SJSA1 (cell line): Measurements from ENCODE around the gene CHMP6. TPM values are rescaled to one million over a fixed set of nuclear protein-coding genes. Genes with fewer than 3 reads are reported as not detected.

Experiments
- DNase-seq, 2 experiments: peaks; one replicate each; pipeline ENCODE4 v3.0.0-alpha.2; 2015 to 2020; ENCODE audit warnings: low spot score in 2 of 2, low read depth in 1 of 2
- H3K27ac ChIP-seq: fragments of 250-450 bp; sonication (Bioruptor Pico); 2 replicates; pipeline ENCODE4 v1.5.1; 2020; ENCODE audit warnings: mild to moderate bottlenecking, moderate library complexity
- H3K27me3 ChIP-seq: fragments of 250-450 bp; sonication (Bioruptor Pico); replicated peaks from 2 replicates; pipeline ENCODE4 v1.5.1; 2020; ENCODE audit warnings: mild to moderate bottlenecking, moderate library complexity
- H3K36me3 ChIP-seq: fragments of 250-450 bp; sonication (Bioruptor Pico); 2 replicates; pipeline ENCODE4 v1.5.1; 2020; ENCODE audit warnings: mild to moderate bottlenecking
- H3K4me1 ChIP-seq: fragments of 250-450 bp; sonication (Bioruptor Pico); replicated peaks from 2 replicates; pipeline ENCODE4 v1.6.1; 2021; ENCODE audit warnings: mild to moderate bottlenecking
- H3K4me3 ChIP-seq: fragments of 250-450 bp; sonication (Bioruptor Pico); 2 replicates; pipeline ENCODE4 v1.5.1; 2020; ENCODE audit warnings: mild to moderate bottlenecking
- H3K9me3 ChIP-seq: fragments of 250-450 bp; sonication (Bioruptor Pico); replicated peaks from 2 replicates; pipeline ENCODE4 v1.5.1; 2020; ENCODE audit warnings: mild to moderate bottlenecking
- total RNA-seq: library from RNA; depleted of rRNA; stranded (reverse); fragments of >200 nt; shearing (Covaris generic); gene quantifications from 2 replicates; pipeline ENCODE4 v1.2.3, GENCODE V29; 2014

Gene CHMP6
- total RNA-seq, 1 experiment from 2014 or later: 20.9 TPM

DNA sequence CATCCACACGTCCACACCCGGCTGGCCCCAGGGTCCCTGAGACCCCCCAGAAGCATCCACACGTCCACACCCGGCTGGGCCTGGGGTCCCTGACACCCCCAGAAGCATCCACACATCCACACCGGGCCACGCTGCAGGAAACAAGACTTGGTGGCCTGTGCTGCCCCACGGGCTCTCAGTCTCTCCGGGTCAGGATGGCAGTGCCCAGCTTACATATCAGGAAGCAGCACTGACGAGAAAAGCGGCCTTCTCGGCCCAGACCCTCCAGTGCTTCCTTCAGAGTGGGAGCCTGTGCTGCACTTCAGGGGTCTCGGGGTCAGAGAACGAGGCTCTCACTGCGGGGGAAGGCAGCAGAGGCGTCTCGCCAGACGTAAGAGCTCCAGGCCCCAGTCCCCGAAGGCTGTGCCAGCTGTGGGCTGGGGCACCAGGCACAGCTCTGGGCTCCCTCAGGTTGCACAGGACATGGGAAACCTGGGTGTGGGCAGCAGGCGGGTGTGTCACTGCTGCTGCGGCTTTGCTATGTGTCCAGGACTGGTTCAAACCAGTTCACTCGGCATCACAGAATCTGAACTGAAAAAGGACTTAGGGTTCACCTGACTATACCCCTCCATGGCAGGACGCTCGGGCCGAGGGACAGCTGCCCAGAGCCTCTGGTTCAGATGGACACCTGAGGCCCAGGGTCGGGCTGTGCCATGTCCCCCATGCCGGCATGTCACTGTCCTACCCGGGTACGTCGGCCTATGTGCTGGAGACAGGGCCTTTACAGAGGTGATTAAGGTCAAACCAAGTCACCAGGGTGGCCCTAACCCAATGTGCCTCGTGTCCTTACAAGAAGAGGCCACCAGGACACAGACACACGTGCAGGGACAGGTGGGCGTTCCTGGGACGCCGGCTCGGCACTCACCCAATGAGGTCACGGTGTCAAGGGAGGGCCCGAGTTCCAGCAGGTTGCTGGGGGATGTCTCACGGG lies 40.2 kb upstream of the CHMP6 start:
- no peak overlapping the region for H3K4me3 ChIP-seq
- H3K27me3 ChIP-seq: no peaks in the 10 kb centered on the region
- no peak for DNase-seq
- peaks cover 50% of the 10 kb centered on the region for H3K36me3 ChIP-seq
- H3K4me1 ChIP-seq: no peaks in the 10 kb centered on the region
- no peaks in the 10 kb centered on the region for H3K9me3 ChIP-seq
- H3K27ac ChIP-seq: no peak overlapping the region

DNA sequence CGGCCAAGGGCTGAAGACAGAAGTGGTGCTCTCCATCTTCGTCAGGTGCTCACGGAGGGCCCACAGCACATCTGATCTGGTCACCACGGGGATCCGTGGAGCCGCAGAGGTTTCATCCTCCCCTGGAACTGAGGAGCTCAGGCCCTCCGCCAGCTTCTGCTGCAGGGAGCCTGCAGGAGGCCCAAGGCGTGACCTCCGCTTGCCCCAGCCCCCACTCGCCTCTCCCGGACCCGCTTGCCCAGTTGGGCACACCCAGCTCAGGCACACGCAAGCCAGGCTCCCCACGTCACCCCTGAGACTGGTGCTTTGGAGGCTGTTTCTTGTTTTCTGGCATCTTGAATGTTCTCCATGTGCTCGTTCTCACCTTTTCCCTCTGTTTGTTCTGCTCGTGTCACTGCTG lies 39.4 kb upstream of the CHMP6 start:
- DNase-seq: no peak
- Histone ChIP-seq H3K36me3 (peaks cover 45% of the 10 kb centered on the region), H3K27ac (no peak overlapping the region), H3K4me3 (no peak overlapping the region), H3K9me3 (no peaks in the 10 kb centered on the region), H3K4me1 (no peaks in the 10 kb centered on the region), H3K27me3 (no peaks in the 10 kb centered on the region)

DNA sequence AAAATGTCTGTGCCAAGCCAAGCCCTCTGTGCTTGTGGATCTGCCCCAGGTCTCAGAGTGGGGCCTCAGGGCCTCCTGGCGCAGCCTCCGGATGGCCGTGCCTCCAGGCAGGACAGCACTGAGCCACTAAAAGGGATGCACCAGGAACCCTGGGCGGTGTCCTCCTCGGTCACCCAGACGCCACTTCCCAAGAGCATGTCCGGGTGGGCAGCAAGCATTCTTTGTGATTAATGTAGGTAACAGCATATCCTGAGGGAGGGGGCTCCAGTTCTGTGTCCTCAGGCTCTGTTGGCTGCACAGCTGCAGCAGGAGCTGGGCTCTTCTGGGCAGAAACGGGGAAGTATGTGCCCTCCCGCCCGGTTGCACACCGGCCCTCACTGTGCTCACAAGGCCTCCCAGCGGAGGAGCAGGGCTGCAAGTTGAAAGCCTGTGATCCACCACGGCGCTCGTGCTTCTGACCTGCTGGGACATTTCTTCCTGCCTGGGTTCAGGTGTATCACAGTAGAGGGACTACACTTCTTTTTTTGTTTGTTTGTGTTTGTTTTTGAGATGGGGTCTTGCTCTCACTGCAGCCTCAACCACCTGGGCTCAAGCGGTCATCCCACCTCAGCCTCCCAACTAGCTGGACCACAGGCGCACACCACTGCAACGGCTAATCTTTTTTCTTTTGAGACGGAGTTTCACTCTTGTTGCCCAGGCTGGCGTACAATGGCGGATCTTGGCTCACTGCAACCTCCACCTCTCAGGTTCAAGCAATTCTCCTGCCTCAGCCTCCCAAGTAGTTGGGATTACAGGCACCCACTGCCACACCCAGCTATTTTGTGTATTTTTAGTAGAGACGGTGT lies 37.9 kb upstream of the CHMP6 start:
- DNase-seq: no peak
- no peaks in the 10 kb centered on the region for H3K4me1 ChIP-seq
- no peak overlapping the region for H3K27ac ChIP-seq
- H3K4me3 ChIP-seq: no peak overlapping the region
- peaks cover 40% of the 10 kb centered on the region for H3K36me3 ChIP-seq
- no peaks in the 10 kb centered on the region for H3K27me3 ChIP-seq
- no peaks in the 10 kb centered on the region for H3K9me3 ChIP-seq

DNA sequence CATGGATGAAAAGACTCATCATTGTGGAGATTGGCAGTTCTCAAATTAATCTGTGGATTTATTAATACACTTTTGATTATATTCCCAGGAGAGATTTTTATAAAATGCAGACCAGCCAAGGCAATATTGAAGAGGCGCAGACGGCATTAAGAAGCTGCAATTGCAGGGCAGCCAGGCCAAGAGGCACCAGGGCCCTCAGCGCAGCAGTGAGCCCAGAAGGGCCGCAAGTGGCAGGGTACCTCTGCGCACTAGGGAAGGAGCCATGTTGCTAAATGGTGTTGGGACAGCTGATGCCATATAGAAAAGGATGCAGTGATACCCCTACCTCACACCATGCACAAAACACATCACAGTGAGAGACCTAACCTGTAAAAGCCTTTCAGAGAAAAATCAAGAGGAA lies 36.6 kb upstream of the CHMP6 start:
- no peak for DNase-seq

DNA sequence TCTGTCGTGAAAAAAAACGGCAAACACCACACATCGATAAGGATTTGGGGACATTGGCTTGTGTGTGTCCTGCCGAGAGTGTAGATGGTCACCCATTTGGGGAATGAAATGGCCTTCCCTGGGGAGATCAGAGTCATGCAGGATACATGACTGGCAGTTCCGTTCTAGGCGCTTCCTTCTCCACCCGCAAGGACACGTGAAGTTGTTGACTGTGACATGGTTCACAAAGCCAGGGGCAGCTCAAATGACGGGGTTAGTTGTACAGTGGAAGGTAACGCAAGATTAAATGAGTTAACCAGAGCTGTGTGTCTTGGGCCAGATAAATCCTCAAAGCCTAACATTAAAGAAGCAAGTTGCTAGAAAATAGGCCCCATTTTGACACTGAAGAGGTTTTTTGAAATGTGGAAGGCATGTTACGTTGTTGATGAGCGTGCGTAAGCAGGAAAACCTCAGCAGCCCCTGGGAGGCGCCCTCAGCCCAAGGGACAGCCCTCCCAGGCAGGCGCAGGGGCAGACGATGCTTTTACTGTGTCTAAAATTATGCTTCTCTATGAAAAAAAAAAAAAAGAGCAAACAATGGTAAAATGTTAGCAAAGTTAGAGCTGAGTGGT lies 35.9 kb upstream of the CHMP6 start:
- no peak overlapping the region for H3K4me3 ChIP-seq
- no peak for DNase-seq
- H3K27me3 ChIP-seq: no peaks in the 10 kb centered on the region
- no peaks in the 10 kb centered on the region for H3K9me3 ChIP-seq
- no peak overlapping the region for H3K27ac ChIP-seq
- peaks cover 27% of the 10 kb centered on the region for H3K36me3 ChIP-seq
- peaks cover 8% of the 10 kb centered on the region; the same call in 1 of the 2 replicates for H3K4me1 ChIP-seq

More for the DNA sequence above, 36.6 kb upstream of the CHMP6 start:
- Histone ChIP-seq H3K4me3 (no peak overlapping the region), H3K4me1 (peaks cover 8% of the 10 kb centered on the region; the same call in 1 of the 2 replicates), H3K27ac (no peak overlapping the region), H3K9me3 (no peaks in the 10 kb centered on the region), H3K36me3 (peaks cover 28% of the 10 kb centered on the region), H3K27me3 (no peaks in the 10 kb centered on the region)

DNA sequence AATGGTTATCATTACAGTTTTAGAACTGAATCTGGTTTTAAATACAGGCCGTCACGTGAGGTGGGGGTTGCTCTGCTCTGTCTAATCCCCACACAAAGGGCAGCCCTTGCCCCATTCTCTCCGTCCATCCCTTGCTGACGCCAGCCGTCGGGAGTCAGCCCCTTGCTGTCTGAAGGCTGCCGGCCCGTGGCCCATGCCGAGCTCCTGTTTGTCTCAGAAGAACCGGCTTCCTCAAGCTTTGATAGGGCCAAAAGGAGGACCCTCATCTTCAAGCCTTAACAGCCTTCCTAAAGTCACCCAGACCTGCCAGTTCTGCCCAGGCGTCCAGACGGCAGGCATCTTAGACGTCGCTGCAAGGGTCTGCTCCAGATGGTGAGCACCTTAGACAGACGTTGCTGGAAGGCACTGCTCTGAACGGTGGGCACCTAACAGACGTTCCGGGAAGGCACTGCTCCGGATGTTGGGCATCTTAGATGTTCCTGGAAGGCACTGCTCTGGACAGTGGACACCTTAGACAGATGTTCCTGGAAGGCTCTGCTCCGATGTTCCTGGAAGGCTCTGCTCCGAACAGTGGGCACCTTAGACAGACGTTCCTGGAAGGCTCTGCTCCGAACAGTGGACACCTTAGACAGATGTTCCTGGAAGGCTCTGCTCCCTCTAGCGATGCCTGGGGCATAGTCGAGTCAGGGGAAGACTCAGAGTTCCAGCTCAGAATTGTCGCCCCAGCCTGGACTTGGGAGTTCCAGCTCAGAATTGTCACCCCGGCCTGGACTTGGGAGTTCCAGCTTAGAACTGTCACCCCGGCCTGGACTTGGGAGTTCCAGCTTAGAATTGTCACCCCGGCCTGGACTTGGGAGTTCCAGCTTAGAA lies 35.1 kb upstream of the CHMP6 start:
- no peaks in the 10 kb centered on the region for H3K27me3 ChIP-seq
- no peak overlapping the region for H3K27ac ChIP-seq
- peaks cover 8% of the 10 kb centered on the region; the same call in 1 of the 2 replicates for H3K4me1 ChIP-seq
- DNase-seq: no peak
- H3K36me3 ChIP-seq: peaks cover 26% of the 10 kb centered on the region
- no peaks in the 10 kb centered on the region for H3K9me3 ChIP-seq
- H3K4me3 ChIP-seq: no peak overlapping the region

DNA sequence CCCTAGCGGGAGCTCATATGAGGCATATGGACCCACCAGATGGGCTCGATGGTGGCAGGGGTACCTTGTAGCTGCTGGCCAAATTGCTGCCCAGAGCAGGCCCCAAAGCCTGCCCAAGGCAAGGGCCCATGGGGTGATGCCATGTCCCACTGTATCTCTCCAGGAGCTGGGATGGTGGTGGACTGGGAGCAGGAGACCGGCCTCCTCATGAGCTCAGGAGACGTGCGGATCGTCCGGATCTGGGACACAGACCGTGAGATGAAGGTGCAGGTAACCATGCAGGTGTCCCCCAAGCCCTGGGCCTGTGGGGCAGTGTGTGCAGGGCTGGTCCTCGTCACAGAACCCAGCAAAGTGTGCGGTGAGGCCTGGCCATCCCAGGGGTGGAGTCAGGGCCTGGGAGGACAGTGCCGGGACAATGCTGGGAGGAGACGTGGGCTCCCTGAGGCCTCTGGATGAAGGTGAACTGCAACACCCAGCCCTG lies 34.1 kb upstream of the CHMP6 start:
- Histone ChIP-seq H3K36me3 (peaks cover 17% of the 10 kb centered on the region), H3K27me3 (no peaks in the 10 kb centered on the region), H3K27ac (no peak overlapping the region), H3K4me1 (peaks cover 8% of the 10 kb centered on the region; the same call in 1 of the 2 replicates), H3K4me3 (no peak overlapping the region), H3K9me3 (no peaks in the 10 kb centered on the region)
- no peak for DNase-seq

DNA sequence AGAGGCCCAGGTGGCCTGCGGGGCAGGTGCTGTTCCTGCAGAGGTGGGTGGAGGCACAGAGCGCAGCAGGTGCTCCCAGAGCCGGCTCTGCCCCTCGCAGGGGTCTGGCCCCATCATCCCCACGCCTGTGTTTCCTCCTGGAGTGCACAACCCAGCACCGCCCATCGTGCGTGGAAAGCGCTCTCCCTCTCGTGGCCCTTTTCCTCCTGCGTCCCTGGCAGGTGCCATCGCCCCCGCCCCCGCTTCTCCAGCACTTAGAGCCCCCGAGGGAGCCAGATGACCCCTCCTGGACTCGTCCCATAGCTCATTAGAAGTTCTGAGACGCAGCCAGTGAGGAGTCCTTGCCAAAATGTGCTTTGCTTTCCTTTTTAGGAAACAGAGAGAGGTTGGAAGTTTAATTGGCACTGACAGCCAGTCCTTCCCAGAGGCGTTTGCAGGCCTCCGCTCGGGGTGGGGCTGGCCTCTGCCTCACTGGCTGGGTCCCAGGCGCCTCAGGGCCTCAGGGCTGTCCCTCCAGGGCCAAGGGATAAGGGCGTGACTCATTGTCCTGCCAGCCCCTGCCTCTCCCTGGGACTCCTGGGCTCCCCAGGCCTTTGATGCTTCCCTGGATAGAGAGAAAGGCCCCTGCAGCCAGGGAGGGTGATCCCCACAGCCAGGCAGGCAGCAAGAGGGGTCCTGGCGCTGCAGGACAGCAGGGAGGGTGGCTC lies 32.2 kb upstream of the CHMP6 start:
- DNase-seq: no peak
- Histone ChIP-seq H3K9me3 (no peaks in the 10 kb centered on the region), H3K27me3 (no peaks in the 10 kb centered on the region), H3K36me3 (peaks cover 24% of the 10 kb centered on the region), H3K27ac (no peak overlapping the region), H3K4me3 (no peak overlapping the region), H3K4me1 (peaks cover 8% of the 10 kb centered on the region; the same call in 1 of the 2 replicates)

DNA sequence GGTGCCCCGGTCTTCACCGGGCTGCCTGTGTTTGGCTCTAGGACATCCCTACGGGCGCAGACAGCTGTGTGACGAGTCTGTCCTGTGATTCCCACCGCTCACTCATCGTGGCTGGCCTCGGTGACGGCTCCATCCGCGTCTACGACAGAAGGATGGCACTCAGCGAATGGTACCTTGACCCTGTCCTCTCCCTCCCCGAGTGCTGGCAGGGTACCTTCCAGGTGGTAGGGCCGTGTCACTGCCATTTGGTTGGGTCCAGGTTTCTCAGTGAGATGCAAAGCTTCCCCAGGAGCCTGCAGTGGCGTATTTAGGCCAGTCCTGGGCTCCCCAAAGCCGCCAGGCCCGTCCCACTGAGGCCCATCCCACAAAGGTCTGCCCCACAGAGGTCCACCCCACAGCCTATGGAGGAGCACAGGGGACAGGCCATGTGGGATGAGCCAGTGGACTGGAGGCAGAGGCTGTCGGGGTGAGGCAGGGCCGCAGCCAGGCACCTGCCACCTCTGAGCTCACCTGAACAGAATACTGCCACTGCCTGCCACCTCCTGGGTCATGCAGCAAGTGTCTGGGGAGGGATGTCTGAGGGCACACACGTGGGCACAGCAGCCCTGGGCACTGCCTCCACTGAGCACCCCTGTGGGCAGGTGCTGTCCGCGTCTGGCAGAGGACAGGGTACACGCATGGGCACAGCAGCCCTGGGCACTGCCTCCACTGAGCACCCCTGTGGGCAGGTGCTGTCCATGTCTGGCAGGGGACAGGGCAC lies 31.4 kb upstream of the CHMP6 start:
- Histone ChIP-seq H3K27ac (no peak overlapping the region), H3K9me3 (no peaks in the 10 kb centered on the region), H3K36me3 (peaks cover 31% of the 10 kb centered on the region), H3K4me3 (no peak overlapping the region), H3K4me1 (peaks cover 8% of the 10 kb centered on the region; the same call in 1 of the 2 replicates), H3K27me3 (no peaks in the 10 kb centered on the region)
- no peak for DNase-seq

DNA sequence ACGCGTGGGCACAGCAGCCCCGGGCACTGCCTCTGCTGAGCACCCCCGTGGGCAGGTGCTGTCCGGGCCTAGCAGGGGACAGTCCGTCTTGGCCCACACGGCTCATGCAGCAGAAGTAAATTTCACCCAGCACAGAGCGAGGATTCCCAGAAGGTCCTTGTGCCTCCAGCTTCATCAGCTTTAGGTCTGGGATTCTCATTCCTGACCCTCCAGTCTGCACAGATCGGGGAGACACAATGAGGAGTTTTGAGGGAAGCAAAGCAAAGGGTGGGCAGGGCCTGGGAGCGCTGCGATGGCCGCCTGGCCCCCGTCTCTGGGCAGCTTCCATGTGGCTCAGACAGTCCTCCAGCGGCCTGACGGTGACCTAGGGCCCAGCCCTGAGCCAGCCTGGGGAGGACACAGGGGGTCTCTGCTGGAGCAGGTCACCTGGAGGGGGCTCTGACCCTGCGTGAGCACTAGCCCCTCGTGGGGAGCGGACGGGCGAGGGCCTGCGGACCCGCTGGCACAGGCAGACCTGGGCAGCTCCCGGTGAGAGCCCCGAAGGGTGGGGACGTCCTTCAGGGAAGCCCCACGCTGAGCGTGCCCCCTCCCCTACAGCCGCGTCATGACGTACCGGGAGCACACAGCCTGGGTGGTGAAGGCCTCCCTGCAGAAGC lies 30.7 kb upstream of the CHMP6 start:
- Histone ChIP-seq H3K27ac (no peak overlapping the region), H3K4me1 (peaks cover 8% of the 10 kb centered on the region; the same call in 1 of the 2 replicates), H3K9me3 (no peaks in the 10 kb centered on the region), H3K36me3 (peaks cover 37% of the 10 kb centered on the region), H3K27me3 (no peaks in the 10 kb centered on the region), H3K4me3 (no peak overlapping the region)
- no peak for DNase-seq

DNA sequence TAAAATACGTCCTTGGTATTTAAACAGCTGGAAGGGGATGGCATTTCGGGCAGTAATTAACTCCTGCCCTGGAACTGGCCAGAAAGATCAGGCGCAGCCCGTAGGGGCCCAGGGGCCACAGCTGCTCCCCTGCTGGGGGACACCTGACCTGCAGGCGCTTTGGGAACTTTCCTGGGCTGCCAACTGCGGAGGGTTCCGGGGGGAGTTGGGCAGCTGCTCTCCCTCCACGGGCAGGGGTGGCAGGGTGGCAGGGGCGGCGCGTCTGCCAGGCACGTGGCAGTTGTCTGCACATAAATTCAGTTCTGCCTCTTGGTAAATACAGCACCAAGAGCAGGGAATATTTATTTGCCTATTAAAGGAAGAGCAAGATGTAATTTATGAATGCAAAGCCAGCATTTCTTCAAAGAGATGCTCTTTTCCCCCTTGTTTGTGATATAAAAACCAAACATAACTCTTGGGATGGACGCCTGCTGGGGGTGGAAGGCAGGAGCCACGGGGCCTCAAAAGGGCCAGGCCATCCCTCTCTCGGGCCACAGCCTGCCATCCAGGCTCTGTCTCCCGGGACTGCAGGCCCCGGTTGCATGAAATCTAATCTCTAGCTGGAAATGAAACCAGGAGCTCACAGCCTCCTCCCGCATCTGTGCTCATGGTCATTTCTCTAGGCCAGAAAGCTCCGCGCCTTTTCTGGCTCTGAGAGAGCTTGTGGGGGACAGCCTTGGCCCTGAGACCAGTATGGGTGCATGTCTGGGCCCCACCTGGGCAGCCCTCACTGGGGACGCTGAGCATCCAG lies 29.9 kb upstream of the CHMP6 start:
- H3K9me3 ChIP-seq: no peaks in the 10 kb centered on the region
- peaks cover 34% of the 10 kb centered on the region for H3K36me3 ChIP-seq
- no peak for DNase-seq
- H3K27ac ChIP-seq: no peak overlapping the region
- H3K27me3 ChIP-seq: no peaks in the 10 kb centered on the region
- peaks cover 8% of the 10 kb centered on the region; the same call in 1 of the 2 replicates for H3K4me1 ChIP-seq
- H3K4me3 ChIP-seq: no peak overlapping the region
